ENCODE results near the gene XYLT1. TPM values are rescaled to one million over a fixed set of nuclear protein-coding genes. Genes with fewer than 3 reads are reported as not detected.

XYLT1 gene
- total and polyA plus RNA-seq, 2 of the 13 experiments (the other 11 are each of a cell fraction or from before 2014, with no cell fraction given), result not detected

DNA sequence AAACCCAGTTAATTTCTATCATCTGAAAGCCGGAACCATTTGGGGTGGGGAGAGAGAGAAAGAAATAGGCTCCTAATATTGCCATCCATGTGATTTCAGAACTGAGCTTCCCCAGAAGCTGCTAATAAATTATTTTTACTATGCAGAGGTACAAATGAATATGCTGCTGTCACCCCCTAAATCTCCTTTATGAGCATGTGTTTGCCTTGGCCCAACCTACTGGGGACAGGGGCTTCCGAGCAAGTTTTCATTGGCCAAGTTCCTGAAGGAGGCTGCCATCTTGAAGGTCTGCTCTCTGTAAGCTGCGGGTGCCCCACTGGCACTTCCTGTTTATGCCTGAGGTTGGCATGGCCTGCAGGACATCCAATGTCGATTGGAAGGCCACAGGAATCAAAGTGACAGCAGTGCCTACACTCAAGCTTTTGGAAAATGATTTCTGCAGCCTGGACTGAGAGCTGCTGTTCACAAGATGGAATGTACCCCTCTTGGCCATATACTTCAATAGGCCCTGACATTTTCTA, 194.7 kb downstream of the XYLT1 start:
- no peak overlapping the region for H3K27ac ChIP-seq (ENCODE audit: extremely low read length, insufficient read depth, low read length)
- no TSS peak for BruUV-seq (replicated peaks)
- H4K20me1 ChIP-seq (ENCODE audit: insufficient read depth, low read length), result no peaks in the 10 kb centered on the region
- 55% methylated on average over 4 of the region's 4 CpGs for WGBS (ENCODE audit: low lambda C conversion rate)
- DNase-seq (ENCODE audit: low spot score) (no peak), ATAC-seq (no peak), FAIRE-seq (no peak)
- intact Hi-C loops (cut with micrococcal nuclease; ENCODE audit: unreplicated experiment), result no loop called here
- peaks cover 22% of the 10 kb centered on the region for H3K4me1 ChIP-seq (ENCODE audit: insufficient read depth, low read length)
- H3K27me3 ChIP-seq (ENCODE audit: control insufficient read depth in 1 of 2, insufficient read depth in 2 of 2, low read length in 2 of 2), result peaks cover 0 to 2% of the 10 kb centered on the region in 2 experiments; a peak in 1 of 5 replicates
- H3K4me3 ChIP-seq (replicated peaks in 1 of 3; ENCODE audit: insufficient read depth in 1 of 3, low read depth in 2 of 3, low read length in 3 of 3), result no peak overlapping the region
- H3K79me2 ChIP-seq (ENCODE audit: insufficient read depth, low read length), result no peaks in the 10 kb centered on the region
- no peak overlapping the region for H3K4me2 ChIP-seq (ENCODE audit: low read depth, low read length)
- H2AFZ ChIP-seq (ENCODE audit: low read length), result no peak overlapping the region
- ChIA-PET POLR2A (no interaction called here), CTCF (ENCODE audit: low intra/inter-chr PET ratio, low total read pairs) (no interaction called here)
- H3K36me3 ChIP-seq (replicated peaks in 1 of 2; ENCODE audit: control insufficient read depth in 1 of 2, insufficient read depth in 2 of 2, low read length in 2 of 2), result no peaks in the 10 kb centered on the region
- in situ Hi-C loops (cut with HindIII; ENCODE audit: extremely low pct_ligation_motif_present, low pct_unique_long_range_greater_than_20kb), result loop anchor here (10.0 kb wide), 1 partner anchor 189 kb away; no protein-coding TSS in a partner anchor
- H3K9ac ChIP-seq (ENCODE audit: insufficient read depth, low read depth, low read length), result no peak overlapping the region
- no peaks in the 10 kb centered on the region for H3K9me3 ChIP-seq (ENCODE audit: low read length)
- TF ChIP-seq RARG (CRISPR knock-in tag; IDR thresholded peaks at IDR 0.05; ENCODE audit: low read depth) (no peak), POGZ (CRISPR knock-in tag; IDR thresholded peaks at IDR 0.05) (no peak), REXO4 (CRISPR knock-in tag; IDR thresholded peaks at IDR 0.05; ENCODE audit: borderline replicate concordance) (no peak), ZNF274 (CRISPR knock-in tag; IDR thresholded peaks at IDR 0.05) (no peak), ZNF703 (CRISPR knock-in tag; IDR thresholded peaks at IDR 0.05; ENCODE audit: borderline replicate concordance) (no peak), PAX8 (CRISPR knock-in tag; IDR thresholded peaks at IDR 0.05; ENCODE audit: borderline replicate concordance) (no peak), ZNF121 (CRISPR knock-in tag; IDR thresholded peaks at IDR 0.05) (no peak), ARNT2 (CRISPR knock-in tag; IDR thresholded peaks at IDR 0.05; ENCODE audit: low read depth) (no peak), MAFG (CRISPR knock-in tag; IDR thresholded peaks at IDR 0.05) (no peak), ZNF10 (CRISPR knock-in tag; IDR thresholded peaks at IDR 0.05; ENCODE audit: borderline replicate concordance, low read depth) (no peak), ZNF737 (CRISPR knock-in tag; IDR thresholded peaks at IDR 0.05; ENCODE audit: borderline replicate concordance) (no peak), SALL1 (CRISPR knock-in tag; IDR thresholded peaks at IDR 0.05) (no peak), ZNF496 (CRISPR knock-in tag; IDR thresholded peaks at IDR 0.05; ENCODE audit: insufficient replicate concordance) (no peak), ZNF790 (CRISPR knock-in tag; IDR thresholded peaks at IDR 0.05; ENCODE audit: borderline replicate concordance) (no peak)
- TF ChIP-seq, protein P1, sequence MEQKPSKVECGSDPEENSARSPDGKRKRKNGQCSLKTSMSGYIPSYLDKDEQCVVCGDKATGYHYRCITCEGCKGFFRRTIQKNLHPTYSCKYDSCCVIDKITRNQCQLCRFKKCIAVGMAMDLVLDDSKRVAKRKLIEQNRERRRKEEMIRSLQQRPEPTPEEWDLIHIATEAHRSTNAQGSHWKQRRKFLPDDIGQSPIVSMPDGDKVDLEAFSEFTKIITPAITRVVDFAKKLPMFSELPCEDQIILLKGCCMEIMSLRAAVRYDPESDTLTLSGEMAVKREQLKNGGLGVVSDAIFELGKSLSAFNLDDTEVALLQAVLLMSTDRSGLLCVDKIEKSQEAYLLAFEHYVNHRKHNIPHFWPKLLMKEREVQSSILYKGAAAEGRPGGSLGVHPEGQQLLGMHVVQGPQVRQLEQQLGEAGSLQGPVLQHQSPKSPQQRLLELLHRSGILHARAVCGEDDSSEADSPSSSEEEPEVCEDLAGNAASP (CRISPR knock-in tag; IDR thresholded peaks at IDR 0.05; ENCODE audit: borderline replicate concordance), result no peak
- TF ChIP-seq, protein P2, sequence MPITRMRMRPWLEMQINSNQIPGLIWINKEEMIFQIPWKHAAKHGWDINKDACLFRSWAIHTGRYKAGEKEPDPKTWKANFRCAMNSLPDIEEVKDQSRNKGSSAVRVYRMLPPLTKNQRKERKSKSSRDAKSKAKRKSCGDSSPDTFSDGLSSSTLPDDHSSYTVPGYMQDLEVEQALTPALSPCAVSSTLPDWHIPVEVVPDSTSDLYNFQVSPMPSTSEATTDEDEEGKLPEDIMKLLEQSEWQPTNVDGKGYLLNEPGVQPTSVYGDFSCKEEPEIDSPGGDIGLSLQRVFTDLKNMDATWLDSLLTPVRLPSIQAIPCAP (CRISPR knock-in tag; IDR thresholded peaks at IDR 0.05; ENCODE audit: low read depth), result no peak
- TF ChIP-seq, protein P3, sequence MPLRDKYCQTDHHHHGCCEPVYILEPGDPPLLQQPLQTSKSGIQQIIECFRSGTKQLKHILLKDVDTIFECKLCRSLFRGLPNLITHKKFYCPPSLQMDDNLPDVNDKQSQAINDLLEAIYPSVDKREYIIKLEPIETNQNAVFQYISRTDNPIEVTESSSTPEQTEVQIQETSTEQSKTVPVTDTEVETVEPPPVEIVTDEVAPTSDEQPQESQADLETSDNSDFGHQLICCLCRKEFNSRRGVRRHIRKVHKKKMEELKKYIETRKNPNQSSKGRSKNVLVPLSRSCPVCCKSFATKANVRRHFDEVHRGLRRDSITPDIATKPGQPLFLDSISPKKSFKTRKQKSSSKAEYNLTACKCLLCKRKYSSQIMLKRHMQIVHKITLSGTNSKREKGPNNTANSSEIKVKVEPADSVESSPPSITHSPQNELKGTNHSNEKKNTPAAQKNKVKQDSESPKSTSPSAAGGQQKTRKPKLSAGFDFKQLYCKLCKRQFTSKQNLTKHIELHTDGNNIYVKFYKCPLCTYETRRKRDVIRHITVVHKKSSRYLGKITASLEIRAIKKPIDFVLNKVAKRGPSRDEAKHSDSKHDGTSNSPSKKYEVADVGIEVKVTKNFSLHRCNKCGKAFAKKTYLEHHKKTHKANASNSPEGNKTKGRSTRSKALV (CRISPR knock-in tag; IDR thresholded peaks at IDR 0.05), result no peak
- TF ChIP-seq, protein P4, sequence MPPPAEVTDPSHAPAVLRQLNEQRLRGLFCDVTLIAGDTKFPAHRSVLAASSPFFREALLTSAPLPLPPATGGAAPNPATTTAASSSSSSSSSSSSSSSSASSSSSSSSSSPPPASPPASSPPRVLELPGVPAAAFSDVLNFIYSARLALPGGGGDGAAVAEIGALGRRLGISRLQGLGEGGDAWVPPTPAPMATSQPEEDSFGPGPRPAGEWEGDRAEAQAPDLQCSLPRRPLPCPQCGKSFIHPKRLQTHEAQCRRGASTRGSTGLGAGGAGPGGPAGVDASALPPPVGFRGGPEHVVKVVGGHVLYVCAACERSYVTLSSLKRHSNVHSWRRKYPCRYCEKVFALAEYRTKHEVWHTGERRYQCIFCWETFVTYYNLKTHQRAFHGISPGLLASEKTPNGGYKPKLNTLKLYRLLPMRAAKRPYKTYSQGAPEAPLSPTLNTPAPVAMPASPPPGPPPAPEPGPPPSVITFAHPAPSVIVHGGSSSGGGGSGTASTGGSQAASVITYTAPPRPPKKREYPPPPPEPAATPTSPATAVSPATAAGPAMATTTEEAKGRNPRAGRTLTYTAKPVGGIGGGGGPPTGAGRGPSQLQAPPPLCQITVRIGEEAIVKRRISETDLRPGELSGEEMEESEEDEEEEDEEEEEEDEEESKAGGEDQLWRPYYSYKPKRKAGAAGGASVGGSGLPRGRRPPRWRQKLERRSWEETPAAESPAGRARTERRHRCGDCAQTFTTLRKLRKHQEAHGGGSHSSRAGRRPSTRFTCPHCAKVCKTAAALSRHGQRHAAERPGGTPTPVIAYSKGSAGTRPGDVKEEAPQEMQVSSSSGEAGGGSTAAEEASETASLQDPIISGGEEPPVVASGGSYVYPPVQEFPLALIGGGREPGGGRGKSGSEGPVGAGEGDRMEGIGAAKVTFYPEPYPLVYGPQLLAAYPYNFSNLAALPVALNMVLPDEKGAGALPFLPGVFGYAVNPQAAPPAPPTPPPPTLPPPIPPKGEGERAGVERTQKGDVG (CRISPR knock-in tag; IDR thresholded peaks at IDR 0.05; ENCODE audit: borderline replicate concordance), result no peak

All from HepG2 (cell line).